H9 (cell line): Measurements from ENCODE around the gene TOMM22. TPM values are rescaled to one million over a fixed set of nuclear protein-coding genes. Genes with fewer than 3 reads are reported as not detected.
A peak's percentile ranks its signal among the peaks of the same experiment; 100 is the strongest.

Experiments used
- DNase-seq: peaks from one replicate; pipeline ENCODE4 v3.0.0-alpha.2; 2017
- H2AFZ ChIP-seq: one replicate; pipeline ENCODE4 v1.6.1; 2013; ENCODE audit warnings: mild to moderate bottlenecking, low read length, control low read depth, moderate library complexity
- H2AK5ac ChIP-seq: 2 replicates; pipeline ENCODE4 v1.6.1; 2013; ENCODE audit warnings: low read length, control low read depth, mixed read lengths; ENCODE audit not compliant: insufficient read length
- H2BK120ac ChIP-seq: one replicate; pipeline ENCODE4 v1.6.1; 2013; ENCODE audit warnings: low read depth, mild to moderate bottlenecking, low read length, control low read depth, inconsistent platforms; ENCODE audit not compliant: poor library complexity, severe bottlenecking
- H2BK12ac ChIP-seq: 2 replicates; pipeline ENCODE4 v1.6.1; 2013; ENCODE audit warnings: low read length, control low read depth, mixed read lengths, low read depth; ENCODE audit not compliant: insufficient read length
- H2BK15ac ChIP-seq: 2 replicates; pipeline ENCODE4 v1.6.1; 2013; ENCODE audit warnings: low read depth, low read length, control low read depth
- H2BK20ac ChIP-seq: one replicate; pipeline ENCODE4 v1.6.1; 2013; ENCODE audit warnings: low read depth, mild to moderate bottlenecking, low read length, control low read depth, inconsistent platforms; ENCODE audit not compliant: poor library complexity, severe bottlenecking
- H2BK5ac ChIP-seq: 2 replicates; pipeline ENCODE4 v1.6.1; 2013; ENCODE audit warnings: low read length, control low read depth, mixed read lengths; ENCODE audit not compliant: insufficient read length
- H3K14ac ChIP-seq: 2 replicates; pipeline ENCODE4 v1.6.1; 2013; ENCODE audit warnings: low read length, control low read depth; ENCODE audit not compliant: insufficient read depth
- H3K18ac ChIP-seq: 2 replicates; pipeline ENCODE4 v1.6.1; 2013; ENCODE audit warnings: low read depth, mild to moderate bottlenecking, mixed read lengths, low read length, control low read depth; ENCODE audit not compliant: insufficient read length
- H3K23ac ChIP-seq: 2 replicates; pipeline ENCODE4 v1.6.1; 2013; ENCODE audit warnings: low read length, control low read depth, mixed read lengths, low read depth; ENCODE audit not compliant: insufficient read length
- H3K23me2 ChIP-seq: 2 replicates; pipeline ENCODE4 v1.6.1; 2013; ENCODE audit warnings: low read depth, mild to moderate bottlenecking, mixed read lengths, low read length, control low read depth; ENCODE audit not compliant: insufficient read length, poor library complexity, severe bottlenecking
- H3K27ac ChIP-seq: 2 replicates; pipeline ENCODE4 v1.5.1; 2013; ENCODE audit warnings: low read length, control low read depth, mixed read lengths, low read depth; ENCODE audit not compliant: insufficient read length
- H3K27me3 ChIP-seq: 2 replicates; pipeline ENCODE4 v1.6.1; 2013; ENCODE audit warnings: low read length, control low read depth, inconsistent platforms; ENCODE audit not compliant: insufficient read depth
- H3K4ac ChIP-seq: 2 replicates; pipeline ENCODE4 v1.6.1; 2013; ENCODE audit warnings: low read depth, mild to moderate bottlenecking, control low read depth, inconsistent platforms, low read length, moderate library complexity
- H3K4me1 ChIP-seq: 2 replicates; pipeline ENCODE4 v1.6.1; 2013; ENCODE audit warnings: low read length, control low read depth, inconsistent platforms; ENCODE audit not compliant: insufficient read depth
- H3K4me2 ChIP-seq: 2 replicates; pipeline ENCODE4 v1.6.1; 2013; ENCODE audit warnings: low read length, control low read depth, mixed read lengths; ENCODE audit not compliant: insufficient read length, insufficient read depth
- H3K56ac ChIP-seq: 2 replicates; pipeline ENCODE4 v1.6.1; 2013; ENCODE audit warnings: low read depth, mild to moderate bottlenecking, mixed read lengths, low read length, control low read depth; ENCODE audit not compliant: insufficient read length
- H3K79me1 ChIP-seq: 2 replicates; pipeline ENCODE4 v1.6.1; 2013; ENCODE audit warnings: low read depth, mild to moderate bottlenecking, moderate library complexity, low read length, control low read depth, inconsistent platforms; ENCODE audit not compliant: insufficient read depth, poor library complexity, severe bottlenecking
- H3K79me2 ChIP-seq: 2 replicates; pipeline ENCODE4 v1.6.1; 2013; ENCODE audit warnings: low read length, control low read depth, inconsistent platforms; ENCODE audit not compliant: insufficient read depth
- H3K9ac ChIP-seq: 2 replicates; pipeline ENCODE4 v1.6.1; 2013; ENCODE audit warnings: low read length, control low read depth, mixed read lengths; ENCODE audit not compliant: insufficient read length; ENCODE audit errors: extremely low read depth
- H3K9me3 ChIP-seq: one replicate; pipeline ENCODE4 v1.6.1; 2013; ENCODE audit warnings: low read depth, low read length, inconsistent platforms; ENCODE audit not compliant: control insufficient read depth
- H3T11ph ChIP-seq: one replicate; pipeline ENCODE4 v1.6.1; 2013; ENCODE audit warnings: mild to moderate bottlenecking, low read length, control low read depth, inconsistent platforms
- H4K20me1 ChIP-seq: one replicate; pipeline ENCODE4 v1.6.1; 2013; ENCODE audit not compliant: control insufficient read depth, insufficient read length, insufficient read depth
- H4K5ac ChIP-seq: 2 replicates; pipeline ENCODE4 v1.6.1; 2013; ENCODE audit warnings: low read depth, mild to moderate bottlenecking, mixed read lengths, low read length, control low read depth; ENCODE audit not compliant: insufficient read length
- H4K8ac ChIP-seq: replicated peaks from 2 replicates; pipeline ENCODE4 v1.6.1; 2013; ENCODE audit warnings: low read length, control low read depth, mixed read lengths, low read depth; ENCODE audit not compliant: insufficient read length
- H4K91ac ChIP-seq: 2 replicates; pipeline ENCODE4 v1.6.1; 2013; ENCODE audit warnings: low read depth, mild to moderate bottlenecking, moderate library complexity, mixed read lengths, low read length, control low read depth; ENCODE audit not compliant: insufficient read length
- H3K27ac Mint-ChIP-seq, 3 experiments: 2 replicates in 2 of 3; 3 replicates in 1 of 3; pipeline ENCODE4 v1.8.0; 2020 to 2021; ENCODE audit warnings: mixed read lengths in 3 of 3, mild to moderate bottlenecking in 1 of 3, moderate library complexity in 1 of 3
- H3K27me3 Mint-ChIP-seq: 2 replicates; pipeline ENCODE4 v1.8.0; 2021; ENCODE audit warnings: low read depth, mild to moderate bottlenecking, moderate library complexity, mixed read lengths
- H3K36me3 Mint-ChIP-seq, 3 experiments: 2 replicates in 2 of 3; 3 replicates in 1 of 3; pipeline ENCODE4 v1.8.0; 2020 to 2021; ENCODE audit warnings: low read depth in 3 of 3, mixed read lengths in 3 of 3; ENCODE audit not compliant: insufficient read depth in 1 of 3
- H3K4me1 Mint-ChIP-seq, 2 experiments: 2 replicates each; pipeline ENCODE4 v1.8.0; 2020; ENCODE audit warnings: mixed read lengths in 2 of 2
- H3K4me3 Mint-ChIP-seq, 2 experiments: 2 replicates in 1 of 2; 3 replicates in 1 of 2; pipeline ENCODE4 v1.8.0; 2020 to 2021; ENCODE audit warnings: mild to moderate bottlenecking in 2 of 2, mixed read lengths in 2 of 2, moderate library complexity in 1 of 2
- H3K9me3 Mint-ChIP-seq, 2 experiments: 2 replicates in 1 of 2; 3 replicates in 1 of 2; pipeline ENCODE4 v1.8.0; 2020; ENCODE audit warnings: mild to moderate bottlenecking in 2 of 2, mixed read lengths in 2 of 2, moderate library complexity in 1 of 2
- CTCF ChIP-seq: fragments of 200-600 bp; sonication (generic); conservative IDR thresholded peaks from 3 replicates; pipeline ENCODE4 v1.8.0; 2021; ENCODE audit warnings: antibody characterized with exemption, mild to moderate bottlenecking
- WGBS: extraction: QIAGEN DNeasy Blood & Tissue Kit; methylation state at CpG from one replicate; pipeline ENCODE4 v1.1.7; 2013; ENCODE audit warnings: missing lambda C conversion rate, low lambda C conversion rate, mixed read lengths; ENCODE audit not compliant: insufficient read length; ENCODE audit errors: extremely low coverage; 5-methylcytosine and 5-hydroxymethylcytosine counted together
- total RNA-seq: library from RNA; stranded (reverse); gene quantifications from 2 replicates; pipeline ENCODE4 v1.2.1, GENCODE V29; 2021

The TOMM22 gene
- total RNA-seq, 1 experiment from 2014 or later = 128 TPM

- Histone ChIP-seq H3K27me3 (no peaks in the 10 kb centered on the region), H3K4ac (no peak overlapping the region), H3K14ac (no peak overlapping the region), H3K9me3 (no peaks in the 10 kb centered on the region), H3K9ac (no peak overlapping the region), H3K56ac (no peak overlapping the region), H3K4me2 (no peak overlapping the region), H3T11ph (no peak overlapping the region), H2BK12ac (no peak overlapping the region), H4K91ac (no peak overlapping the region), H2BK15ac (no peak overlapping the region), H2BK120ac (no peak overlapping the region), H2BK5ac (no peak overlapping the region), H3K79me2 (no peaks in the 10 kb centered on the region), H2AFZ (no peak overlapping the region), H3K27ac (no peak overlapping the region), H2AK5ac (no peak overlapping the region), H3K23ac (no peak overlapping the region), H4K8ac (no peak overlapping the region), H3K4me1 (no peaks in the 10 kb centered on the region), H3K23me2 (no peaks in the 10 kb centered on the region), H4K20me1 (no peaks in the 10 kb centered on the region), H2BK20ac (no peak overlapping the region), H3K18ac (no peak overlapping the region), H4K5ac (no peak overlapping the region), H3K79me1 (no peaks in the 10 kb centered on the region)
- Mint-ChIP-seq H3K36me3 (peaks cover 0 to 37% (median 22%) of the 10 kb centered on the region in 3 experiments; a peak in 6 of 7 replicates), H3K4me1 (no peaks in the 10 kb centered on the region), H3K27ac (peak overlapping the region in 1 of 3 experiments; percentile 10; a peak in 2 of 7 replicates), H3K4me3 (no peak overlapping the region), H3K9me3 (no peaks in the 10 kb centered on the region), H3K27me3 (no peaks in the 10 kb centered on the region)
- no peak for DNase-seq
- no CpG with 5 or more reads among the region's 3 CpGs for WGBS
- TF ChIP-seq CTCF = no peak
Measured at GRCh38 chr22:38632528-38632927, 49.2 kb upstream of the TOMM22 start.
